ENCODE measurements around the gene B4GALNT4.

GRCh38 chr11:412641-413119, 43.4 kb downstream of the B4GALNT4 start:
- no peak for TF ChIP-seq GATA3 (IDR thresholded peaks at IDR 0.05; ENCODE audit: low read depth, low read length)
- no peak for TF ChIP-seq GATA2 (IDR thresholded peaks at IDR 0.05; ENCODE audit: low read depth, low read length)

Data from SH-SY5Y (cell line).